Gastroesophageal sphincter (tissue), 3 donors: ENCODE results near the gene FCN1.

Experiments used
- EP300 ChIP-seq: sonication (generic); formaldehyde crosslinking; IDR thresholded peaks from one replicate; pipeline ENCODE4 v1.6.1; 2017; ENCODE audit warnings: antibody characterized with exemption, mild to moderate bottlenecking
- POLR2A ChIP-seq, 2 donors: fragments of 450-650 bp; IDR thresholded peaks; one replicate each; pipeline ENCODE4 v1.6.1; 2017; ENCODE audit warnings: antibody characterized with exemption in 2 of 2, mild to moderate bottlenecking in 2 of 2, moderate library complexity in 1 of 2
- POLR2AphosphoS5 ChIP-seq: sonication (generic); formaldehyde crosslinking; IDR thresholded peaks from one replicate; pipeline ENCODE4 v1.6.1; 2017; ENCODE audit warnings: antibody characterized with exemption
- TF ChIP-seq, protein P1 (sequence below), 4 experiments: fragments of 200-600 bp in 2 of 4; fragments of 450-650 bp in 2 of 4; sonication (generic) in 1 of 4; IDR thresholded peaks; one replicate each; pipeline ENCODE4 v1.5.1; 2017 to 2019; ENCODE audit warnings: antibody characterized with exemption in 4 of 4, mild to moderate bottlenecking in 2 of 4, moderate library complexity in 2 of 4

DNA sequence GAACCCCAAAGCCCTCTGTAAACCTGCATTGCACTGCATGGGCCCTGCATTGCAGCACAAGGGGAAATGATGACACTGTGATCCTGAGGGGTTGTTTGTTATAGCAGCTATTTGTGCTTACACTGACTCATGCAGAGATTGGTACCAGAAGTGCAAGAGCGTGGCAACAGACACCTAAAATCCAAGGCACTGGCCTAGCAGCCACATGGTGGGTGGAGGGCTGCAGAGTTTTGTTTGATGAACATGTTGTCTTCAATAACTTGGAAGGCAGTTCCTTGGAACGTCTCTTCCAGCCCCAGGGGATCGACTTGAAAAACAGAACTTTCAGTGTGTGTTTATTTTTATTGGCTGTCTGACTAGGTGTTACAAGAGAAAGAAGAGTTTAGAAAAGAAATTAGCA lies 22.6 kb downstream of the FCN1 start:
- no peak for TF ChIP-seq EP300
- TF ChIP-seq, protein P1, sequence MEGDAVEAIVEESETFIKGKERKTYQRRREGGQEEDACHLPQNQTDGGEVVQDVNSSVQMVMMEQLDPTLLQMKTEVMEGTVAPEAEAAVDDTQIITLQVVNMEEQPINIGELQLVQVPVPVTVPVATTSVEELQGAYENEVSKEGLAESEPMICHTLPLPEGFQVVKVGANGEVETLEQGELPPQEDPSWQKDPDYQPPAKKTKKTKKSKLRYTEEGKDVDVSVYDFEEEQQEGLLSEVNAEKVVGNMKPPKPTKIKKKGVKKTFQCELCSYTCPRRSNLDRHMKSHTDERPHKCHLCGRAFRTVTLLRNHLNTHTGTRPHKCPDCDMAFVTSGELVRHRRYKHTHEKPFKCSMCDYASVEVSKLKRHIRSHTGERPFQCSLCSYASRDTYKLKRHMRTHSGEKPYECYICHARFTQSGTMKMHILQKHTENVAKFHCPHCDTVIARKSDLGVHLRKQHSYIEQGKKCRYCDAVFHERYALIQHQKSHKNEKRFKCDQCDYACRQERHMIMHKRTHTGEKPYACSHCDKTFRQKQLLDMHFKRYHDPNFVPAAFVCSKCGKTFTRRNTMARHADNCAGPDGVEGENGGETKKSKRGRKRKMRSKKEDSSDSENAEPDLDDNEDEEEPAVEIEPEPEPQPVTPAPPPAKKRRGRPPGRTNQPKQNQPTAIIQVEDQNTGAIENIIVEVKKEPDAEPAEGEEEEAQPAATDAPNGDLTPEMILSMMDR (IDR thresholded peaks at IDR 0.05), result no peak
- no peak for TF ChIP-seq POLR2A (IDR thresholded peaks at IDR 0.05)
- no peak for TF ChIP-seq POLR2AphosphoS5
